GM10847 (cell line): ENCODE data around the gene CEBPA.

Experiments
- POLR2A ChIP-seq: IDR thresholded peaks from 2 replicates; pipeline ENCODE4 v1.6.1; 2011; ENCODE audit not compliant: insufficient read length; ENCODE audit errors: extremely low read depth

Gene CEBPA

DNA sequence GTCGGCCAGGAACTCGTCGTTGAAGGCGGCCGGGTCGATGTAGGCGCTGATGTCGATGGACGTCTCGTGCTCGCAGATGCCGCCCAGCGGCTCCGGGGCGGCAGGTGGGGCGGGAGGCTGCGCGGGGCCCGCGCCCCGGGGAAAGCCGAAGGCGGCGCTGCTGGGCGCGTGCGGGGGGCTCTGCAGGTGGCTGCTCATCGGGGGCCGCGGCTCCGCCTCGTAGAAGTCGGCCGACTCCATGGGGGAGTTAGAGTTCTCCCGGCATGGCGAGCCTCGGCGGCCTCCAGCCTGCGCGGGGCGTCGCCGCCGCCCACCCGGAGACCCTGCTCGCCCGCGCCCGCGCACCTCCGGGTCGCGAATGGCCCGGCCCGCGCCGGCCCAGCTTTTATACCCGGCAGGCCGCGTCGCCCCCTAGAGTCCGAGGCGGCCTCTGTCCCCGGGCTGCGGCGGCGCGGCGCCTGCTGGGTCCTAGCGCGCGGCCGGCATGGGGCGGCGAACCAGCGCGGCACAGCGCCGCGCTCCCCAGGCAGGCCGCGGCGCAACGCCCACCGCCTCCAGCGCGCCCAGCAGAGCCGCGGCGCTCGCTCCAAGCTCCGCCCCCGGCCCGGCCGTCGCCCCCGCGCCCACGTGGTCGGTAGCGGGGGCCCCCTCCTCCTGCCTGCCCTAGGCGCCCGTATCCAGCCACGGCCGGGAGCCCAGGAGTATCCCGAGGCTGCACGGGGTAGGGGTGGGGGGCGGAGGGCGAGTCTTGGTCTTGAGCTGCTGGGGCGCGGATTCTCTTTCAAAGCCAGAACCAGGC, at the start of gene CEBPA:
Gene CEBPA (minus strand): TSS at position 360 of the 799 bp plus-strand sequence. CDS start 120 bp downstream, at position 240.
- no peak for TF ChIP-seq POLR2A

DNA sequence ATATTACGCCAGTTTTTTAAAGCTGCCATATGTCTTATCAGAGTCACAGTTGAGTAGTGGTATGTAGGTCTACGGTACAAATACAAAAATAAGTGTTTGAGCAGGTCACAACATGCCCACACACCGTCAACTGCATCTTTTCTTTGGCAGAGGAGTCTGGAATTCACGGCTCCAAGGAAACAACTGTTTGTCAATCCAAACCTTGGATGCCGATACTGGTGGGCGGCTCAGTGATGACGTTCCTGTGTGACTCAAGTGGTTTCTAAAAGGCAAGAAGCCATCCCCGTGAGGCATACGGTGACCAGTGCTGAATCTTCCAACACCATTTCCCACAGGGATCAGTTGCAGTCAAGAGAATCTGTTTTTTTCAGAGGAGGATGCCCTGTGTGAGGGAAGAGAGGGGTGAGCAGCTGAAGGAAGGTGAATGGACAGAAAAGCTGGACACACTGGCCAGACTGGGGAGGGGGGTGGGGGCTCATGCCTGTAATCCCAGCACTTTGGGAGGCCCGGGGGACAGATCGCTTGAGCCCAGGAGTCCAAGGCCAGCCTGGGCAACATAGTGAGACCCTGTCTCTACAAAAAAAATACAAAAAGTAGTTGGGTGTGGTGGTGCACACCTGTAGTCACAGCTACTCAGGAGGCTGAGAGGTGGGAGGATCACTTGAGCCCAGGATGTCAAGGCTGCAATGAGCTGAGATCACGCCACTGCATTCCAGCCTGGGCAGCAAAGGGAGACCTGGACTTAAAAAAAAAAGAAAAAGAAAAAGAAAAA, 48.4 kb upstream of the CEBPA start:
- TF ChIP-seq POLR2A, result no peak

DNA sequence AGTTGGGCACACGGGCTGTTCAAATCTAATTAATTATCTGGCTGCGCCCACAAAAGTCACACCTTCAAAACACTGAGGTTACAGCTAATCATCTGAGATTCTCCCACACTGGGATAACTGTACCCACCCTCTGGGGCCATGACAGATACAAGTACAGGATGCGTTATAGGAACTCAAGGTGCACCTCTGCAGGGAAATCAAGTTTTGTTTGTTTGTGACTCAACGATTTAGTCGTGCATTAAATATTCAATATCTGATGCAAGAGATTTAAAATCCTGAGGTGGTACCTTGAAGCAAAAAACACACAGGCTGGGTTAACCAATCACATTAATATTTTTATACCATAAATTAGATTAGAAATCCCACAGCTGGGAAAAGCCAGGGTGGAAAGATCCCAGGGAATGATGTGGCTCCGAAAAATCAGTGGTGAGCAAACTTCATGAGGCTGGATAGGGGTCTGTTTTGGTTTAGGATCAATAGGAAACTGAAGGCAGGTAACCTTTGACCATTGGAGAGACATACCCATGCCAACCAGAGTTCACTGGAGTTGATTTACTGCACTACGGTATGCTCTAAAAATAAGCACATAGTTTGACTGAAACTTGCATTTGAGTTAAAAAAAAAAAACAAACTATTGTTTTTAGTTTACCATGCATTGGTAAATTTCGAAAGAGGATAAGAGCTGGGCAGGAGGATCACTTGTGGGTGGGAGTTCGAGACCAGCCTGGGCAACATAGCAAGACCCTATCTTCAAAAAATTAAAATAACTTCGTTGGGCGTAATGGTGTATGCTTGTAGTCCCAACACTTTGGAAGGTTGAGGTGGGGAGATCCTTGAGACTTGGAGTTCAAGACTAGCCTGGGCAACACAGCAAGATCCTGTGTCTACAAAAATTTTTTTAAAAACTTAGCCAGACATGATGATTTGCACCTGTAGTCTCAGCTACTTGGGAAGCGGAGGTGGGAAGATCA, 47.3 kb upstream of the CEBPA start:
- TF ChIP-seq POLR2A, result no peak

DNA sequence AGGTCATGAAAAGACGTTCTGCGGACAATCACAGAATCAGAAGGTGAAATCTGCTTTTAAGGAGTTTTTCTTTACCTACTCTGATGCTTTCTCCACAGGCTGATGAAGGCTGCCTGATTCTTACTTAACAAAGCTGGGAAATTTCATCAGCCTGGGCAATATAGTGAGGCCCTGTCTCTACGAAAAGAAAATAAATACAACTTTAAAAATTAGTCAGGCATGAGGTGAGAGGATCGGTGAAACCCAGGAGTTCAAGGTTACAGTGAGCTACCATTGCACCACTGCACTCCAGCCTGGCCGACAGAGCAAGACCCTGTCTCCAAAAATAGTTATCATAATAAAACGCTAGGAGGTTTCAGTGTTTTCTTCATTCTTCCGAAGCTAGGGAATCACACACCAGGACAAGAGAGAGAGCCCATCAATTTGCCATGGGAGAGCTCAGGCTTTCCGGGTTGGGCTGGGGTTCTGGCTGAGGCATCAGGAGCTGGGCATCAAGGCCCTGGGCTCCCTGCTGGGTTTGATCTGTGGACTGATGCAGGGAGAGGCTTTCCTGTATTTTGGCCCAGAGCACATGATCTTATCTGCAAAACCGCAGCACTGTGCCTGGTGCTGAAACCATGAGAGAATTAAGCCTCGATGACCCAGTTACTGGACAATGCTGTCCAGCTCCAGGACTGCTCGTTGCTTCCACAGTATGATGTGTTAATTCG, 46.1 kb upstream of the CEBPA start:
- TF ChIP-seq POLR2A, result no peak

DNA sequence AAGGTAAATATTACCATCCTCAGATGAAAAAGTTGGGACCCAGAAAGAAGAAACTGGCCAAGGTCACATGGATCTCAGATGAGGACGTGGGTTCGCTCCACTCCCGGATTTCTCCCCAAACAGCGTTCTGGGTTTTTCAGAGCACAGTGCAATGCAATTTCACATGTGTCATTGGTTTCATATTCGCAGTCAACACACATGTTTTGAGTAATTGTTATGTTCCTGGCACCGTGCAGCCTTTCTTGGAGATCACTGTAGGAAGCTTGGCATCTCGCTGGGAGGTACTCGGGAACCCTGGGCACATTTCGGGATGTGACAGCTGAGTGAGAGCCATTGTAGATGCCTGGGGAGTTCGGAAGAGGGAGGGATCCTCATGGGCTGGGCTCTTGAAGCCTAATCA, 45.0 kb upstream of the CEBPA start:
- no peak for TF ChIP-seq POLR2A

DNA sequence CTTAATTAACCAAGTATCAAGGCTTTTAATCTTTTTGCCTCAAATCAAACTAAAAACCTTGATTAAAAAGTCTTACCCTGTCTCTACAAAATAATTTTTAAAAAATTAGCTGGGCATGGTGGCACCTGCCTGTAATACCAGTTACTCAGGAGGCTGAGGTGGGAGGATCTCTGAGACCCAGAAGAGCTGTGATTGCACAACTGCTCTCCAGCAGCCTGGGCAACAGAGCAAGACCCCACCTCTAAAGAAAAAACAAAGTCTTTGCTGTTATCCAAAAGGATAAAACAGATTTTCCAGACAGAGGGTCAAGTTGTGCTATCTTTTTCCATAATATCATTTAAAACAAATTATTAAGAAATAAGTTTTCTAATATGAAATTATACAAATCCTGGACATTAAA, 44.3 kb upstream of the CEBPA start:
- no peak for TF ChIP-seq POLR2A

DNA sequence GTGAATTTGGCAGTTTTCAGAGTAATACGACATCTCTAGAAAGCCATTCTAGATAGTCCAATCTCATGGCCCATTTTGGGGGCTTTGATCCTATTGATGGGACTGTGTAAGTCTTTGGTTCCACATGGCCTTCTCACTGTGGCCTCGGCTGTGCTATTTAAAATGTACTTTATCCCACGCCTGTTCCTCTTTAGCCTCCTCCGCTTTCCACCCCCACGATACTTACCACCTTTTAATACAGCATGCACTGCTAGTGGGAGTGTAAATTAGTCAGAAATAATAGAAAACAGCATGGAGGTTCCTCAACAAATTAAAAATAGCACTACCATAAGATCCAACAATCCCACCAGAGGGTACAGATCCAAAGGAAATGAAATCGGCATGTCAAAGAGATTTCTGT, 42.8 kb upstream of the CEBPA start:
- TF ChIP-seq POLR2A, result no peak

DNA sequence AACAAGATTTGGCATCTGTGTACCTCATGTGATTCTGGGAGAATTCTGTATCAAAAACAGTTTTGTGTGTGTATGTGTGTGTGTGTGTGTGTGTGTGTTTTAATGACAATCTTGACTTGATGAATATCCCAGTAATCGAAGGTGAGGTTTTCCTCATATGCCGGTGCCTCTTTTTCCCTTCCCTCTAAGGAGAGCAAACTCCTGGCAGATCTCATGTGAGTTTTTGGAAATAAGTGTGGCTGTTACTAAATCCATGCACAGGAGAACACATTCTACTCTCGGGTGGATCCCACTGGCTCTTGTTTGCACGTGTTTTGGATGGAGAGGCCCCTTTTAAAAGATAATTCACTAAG, 42.2 kb upstream of the CEBPA start:
- no peak for TF ChIP-seq POLR2A

DNA sequence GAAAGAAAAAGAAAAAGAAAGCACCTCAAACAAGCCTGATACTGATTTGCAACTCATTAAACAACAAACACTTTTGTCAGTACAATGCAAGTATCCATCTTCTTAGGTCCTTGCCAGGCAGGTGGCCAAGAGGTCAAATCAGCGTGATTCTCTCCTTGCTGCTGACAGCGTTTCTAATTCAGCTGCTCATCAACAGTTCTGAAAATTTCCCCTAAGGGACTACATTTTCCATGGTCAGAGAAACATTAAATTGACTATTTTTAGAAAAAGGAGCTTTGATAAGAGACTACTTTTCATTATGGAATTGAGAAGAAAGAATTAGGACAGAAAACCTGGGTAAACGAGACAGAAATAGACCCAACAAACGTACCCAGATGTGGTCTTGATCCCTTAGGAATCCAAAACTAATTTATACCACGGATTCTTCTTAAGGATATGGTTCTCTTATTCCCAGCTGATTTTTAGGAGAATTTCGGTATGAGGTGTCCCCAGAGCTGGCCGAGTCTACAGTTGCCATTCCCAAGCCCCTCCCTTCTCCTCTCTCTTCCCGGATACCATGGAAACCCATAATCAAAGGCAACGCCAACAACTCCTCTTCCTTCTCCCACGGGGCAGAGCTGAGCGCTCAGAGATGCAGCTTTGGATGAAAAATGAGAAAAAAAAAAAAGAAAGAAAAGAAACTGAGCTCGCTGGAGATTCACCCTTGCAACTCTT, 41.7 kb upstream of the CEBPA start:
- TF ChIP-seq POLR2A, result no peak

DNA sequence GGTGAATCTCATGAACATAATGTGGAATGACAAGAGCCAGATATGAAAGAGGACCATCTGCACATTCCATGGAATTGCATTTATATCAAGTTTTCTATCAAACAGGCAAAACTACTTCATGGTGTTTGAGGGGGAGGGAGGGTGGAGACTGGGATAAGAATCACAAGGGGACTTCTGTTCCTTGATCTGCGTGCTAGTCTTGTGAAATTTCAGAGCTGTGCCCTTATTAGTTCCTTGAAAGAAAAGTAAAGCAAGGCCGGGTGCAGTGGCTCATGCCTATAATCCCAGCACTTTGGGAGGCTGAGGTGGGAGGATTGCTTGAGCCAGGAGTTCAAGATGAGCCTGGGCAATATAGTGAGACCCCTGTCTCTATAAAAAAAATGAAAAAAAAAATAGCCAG, 41.0 kb upstream of the CEBPA start:
- no peak for TF ChIP-seq POLR2A

DNA sequence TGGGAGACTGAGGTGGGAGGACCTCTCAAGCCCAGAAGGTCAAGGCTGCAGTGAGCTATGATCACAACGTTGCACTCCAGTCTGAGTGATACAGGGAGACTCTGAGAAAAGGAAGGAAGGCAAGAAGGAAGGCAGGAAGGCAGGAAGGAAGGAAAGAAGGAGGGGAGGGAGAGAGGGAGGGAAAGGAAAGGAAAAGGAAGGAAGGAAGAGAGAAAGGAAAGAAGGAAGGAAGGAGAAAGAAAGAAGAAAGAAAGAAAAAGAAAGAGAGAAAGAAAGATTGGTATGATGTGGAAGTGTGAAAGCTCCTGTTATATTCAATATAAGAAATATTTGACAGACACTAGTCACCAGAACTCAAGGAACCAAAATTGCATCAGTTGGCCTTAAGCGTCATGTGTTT, 38.7 kb upstream of the CEBPA start:
- no peak for TF ChIP-seq POLR2A

DNA sequence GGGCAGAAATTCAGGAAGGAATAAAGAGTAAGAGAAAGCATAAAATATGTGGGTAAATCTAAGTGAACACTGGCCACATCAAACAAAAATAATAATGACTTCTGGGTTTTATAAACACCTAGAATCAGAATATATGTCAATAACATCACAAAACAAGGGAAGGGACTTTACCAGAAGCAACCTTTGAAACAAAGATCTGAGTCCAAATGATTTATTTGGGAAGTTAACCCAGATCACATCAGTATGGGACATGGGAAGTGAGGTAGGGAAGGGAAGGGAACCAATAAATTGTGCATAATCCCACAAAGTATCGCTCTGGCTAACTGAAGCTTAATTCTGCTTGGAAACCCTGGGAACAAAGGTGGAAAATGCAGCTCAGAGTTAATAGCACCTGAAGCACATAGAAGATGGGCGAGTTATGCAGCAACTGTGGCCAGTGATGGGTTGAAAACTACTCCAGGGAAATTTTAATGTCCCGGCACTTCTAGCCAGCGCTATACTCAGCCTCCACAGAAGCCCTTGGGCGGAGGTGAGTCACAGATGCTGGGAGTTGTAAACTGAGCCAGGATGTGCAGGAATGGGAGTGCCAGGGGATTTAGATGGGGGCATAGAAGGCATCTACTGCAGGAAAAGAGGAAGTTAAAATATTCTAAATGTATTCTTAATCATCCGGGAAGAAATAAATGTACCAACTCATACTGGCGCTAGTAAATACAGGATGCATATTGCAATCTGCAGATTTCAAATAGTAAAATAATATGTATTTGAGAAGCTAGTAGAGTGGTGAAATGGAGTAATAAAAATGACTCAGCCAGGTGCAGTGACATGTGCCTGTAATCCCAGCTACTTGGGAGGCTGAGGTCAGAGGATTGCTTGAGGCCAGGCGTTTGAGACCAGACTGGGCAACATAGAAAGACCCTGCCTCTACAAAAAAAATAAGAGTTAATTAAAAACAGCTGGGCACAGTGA, 37.0 kb upstream of the CEBPA start:
- no peak for TF ChIP-seq POLR2A

DNA sequence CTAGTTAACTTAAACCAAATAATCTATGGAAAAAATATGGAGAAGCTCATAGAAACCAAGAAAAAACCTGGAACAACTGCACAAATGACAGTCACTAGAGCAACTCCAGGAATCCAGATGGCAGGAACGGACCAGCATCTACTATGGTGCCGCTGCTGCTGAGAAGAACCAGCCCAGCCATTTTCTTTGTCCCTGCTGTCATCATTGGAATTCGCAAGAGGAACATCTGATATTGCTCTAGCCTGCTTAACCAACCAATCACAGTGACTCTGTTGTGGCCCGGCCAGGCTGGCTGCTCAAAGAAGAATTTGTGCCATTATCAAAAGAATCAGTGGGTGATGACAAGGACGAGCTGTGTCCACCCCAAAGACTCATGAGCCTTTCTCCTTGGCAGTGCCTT, 33.1 kb upstream of the CEBPA start:
- TF ChIP-seq POLR2A, result no peak
